HL-60 (cell line): ENCODE data around the gene CPED1.

Source experiments
- GABPA ChIP-seq: IDR thresholded peaks from 2 replicates; pipeline ENCODE4 v1.6.1; 2012; ENCODE audit warnings: low read depth
- POLR2AphosphoS5 ChIP-seq: IDR thresholded peaks from 2 replicates; pipeline ENCODE4 v1.6.1; 2012; ENCODE audit warnings: low read depth
- TF ChIP-seq, protein P1 (sequence below): IDR thresholded peaks from one replicate; pipeline ENCODE4 v1.5.1; 2011; ENCODE audit warnings: low read length, control low read depth, inconsistent platforms; ENCODE audit not compliant: insufficient read depth
- TF ChIP-seq, protein P2 (sequence below): IDR thresholded peaks from 2 replicates; pipeline ENCODE4 v1.6.1; 2012; ENCODE audit warnings: low read depth; ENCODE audit not compliant: insufficient replicate concordance

DNA sequence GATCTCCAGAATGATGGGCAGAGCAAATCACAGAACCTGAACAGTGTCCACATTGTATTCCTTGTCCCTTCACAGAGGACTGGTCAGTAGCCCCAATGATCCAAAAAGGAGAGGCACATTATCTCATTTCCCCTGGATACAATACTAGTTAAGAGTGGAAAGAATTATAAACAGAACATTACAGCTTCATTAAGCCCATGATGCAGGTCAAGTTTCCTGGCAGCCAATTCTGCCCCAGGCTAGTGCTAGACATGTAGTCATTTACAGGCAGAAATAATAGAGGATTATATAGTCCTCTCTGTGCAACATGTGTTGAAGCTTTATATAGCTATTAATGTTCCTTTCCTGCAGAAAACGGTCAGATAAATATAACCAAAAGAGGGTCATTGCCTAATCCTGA, 216.0 kb downstream of the CPED1 start:
- TF ChIP-seq, protein P1, sequence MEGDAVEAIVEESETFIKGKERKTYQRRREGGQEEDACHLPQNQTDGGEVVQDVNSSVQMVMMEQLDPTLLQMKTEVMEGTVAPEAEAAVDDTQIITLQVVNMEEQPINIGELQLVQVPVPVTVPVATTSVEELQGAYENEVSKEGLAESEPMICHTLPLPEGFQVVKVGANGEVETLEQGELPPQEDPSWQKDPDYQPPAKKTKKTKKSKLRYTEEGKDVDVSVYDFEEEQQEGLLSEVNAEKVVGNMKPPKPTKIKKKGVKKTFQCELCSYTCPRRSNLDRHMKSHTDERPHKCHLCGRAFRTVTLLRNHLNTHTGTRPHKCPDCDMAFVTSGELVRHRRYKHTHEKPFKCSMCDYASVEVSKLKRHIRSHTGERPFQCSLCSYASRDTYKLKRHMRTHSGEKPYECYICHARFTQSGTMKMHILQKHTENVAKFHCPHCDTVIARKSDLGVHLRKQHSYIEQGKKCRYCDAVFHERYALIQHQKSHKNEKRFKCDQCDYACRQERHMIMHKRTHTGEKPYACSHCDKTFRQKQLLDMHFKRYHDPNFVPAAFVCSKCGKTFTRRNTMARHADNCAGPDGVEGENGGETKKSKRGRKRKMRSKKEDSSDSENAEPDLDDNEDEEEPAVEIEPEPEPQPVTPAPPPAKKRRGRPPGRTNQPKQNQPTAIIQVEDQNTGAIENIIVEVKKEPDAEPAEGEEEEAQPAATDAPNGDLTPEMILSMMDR: no peak
- TF ChIP-seq POLR2AphosphoS5: no peak
- TF ChIP-seq, protein P2, sequence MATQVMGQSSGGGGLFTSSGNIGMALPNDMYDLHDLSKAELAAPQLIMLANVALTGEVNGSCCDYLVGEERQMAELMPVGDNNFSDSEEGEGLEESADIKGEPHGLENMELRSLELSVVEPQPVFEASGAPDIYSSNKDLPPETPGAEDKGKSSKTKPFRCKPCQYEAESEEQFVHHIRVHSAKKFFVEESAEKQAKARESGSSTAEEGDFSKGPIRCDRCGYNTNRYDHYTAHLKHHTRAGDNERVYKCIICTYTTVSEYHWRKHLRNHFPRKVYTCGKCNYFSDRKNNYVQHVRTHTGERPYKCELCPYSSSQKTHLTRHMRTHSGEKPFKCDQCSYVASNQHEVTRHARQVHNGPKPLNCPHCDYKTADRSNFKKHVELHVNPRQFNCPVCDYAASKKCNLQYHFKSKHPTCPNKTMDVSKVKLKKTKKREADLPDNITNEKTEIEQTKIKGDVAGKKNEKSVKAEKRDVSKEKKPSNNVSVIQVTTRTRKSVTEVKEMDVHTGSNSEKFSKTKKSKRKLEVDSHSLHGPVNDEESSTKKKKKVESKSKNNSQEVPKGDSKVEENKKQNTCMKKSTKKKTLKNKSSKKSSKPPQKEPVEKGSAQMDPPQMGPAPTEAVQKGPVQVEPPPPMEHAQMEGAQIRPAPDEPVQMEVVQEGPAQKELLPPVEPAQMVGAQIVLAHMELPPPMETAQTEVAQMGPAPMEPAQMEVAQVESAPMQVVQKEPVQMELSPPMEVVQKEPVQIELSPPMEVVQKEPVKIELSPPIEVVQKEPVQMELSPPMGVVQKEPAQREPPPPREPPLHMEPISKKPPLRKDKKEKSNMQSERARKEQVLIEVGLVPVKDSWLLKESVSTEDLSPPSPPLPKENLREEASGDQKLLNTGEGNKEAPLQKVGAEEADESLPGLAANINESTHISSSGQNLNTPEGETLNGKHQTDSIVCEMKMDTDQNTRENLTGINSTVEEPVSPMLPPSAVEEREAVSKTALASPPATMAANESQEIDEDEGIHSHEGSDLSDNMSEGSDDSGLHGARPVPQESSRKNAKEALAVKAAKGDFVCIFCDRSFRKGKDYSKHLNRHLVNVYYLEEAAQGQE: no peak
- no peak for TF ChIP-seq GABPA
